ENCODE data around the gene MRPL20. TPM values are rescaled to one million over a fixed set of nuclear protein-coding genes. Genes with fewer than 3 reads are reported as not detected.

Gene MRPL20
- total and polyA plus RNA-seq, 12 donors = 98.9 to 276 (median 158) TPM

- no peak overlapping the region for H3K4me3 ChIP-seq
- peaks cover 4 to 5% of the 10 kb centered on the region in 2 donors for H3K4me1 ChIP-seq (replicated peaks in 1 of 2)
- WGBS, 4 donors = 23 to 39% (median 32%) methylated on average over 12 to 28 of the region's 28 CpGs
- no peaks in the 10 kb centered on the region for H3K36me3 ChIP-seq (replicated peaks in 1 of 2)
- no peaks in the 10 kb centered on the region for H3K9me3 ChIP-seq (replicated peaks in 1 of 3)
- peaks cover 20% of the 10 kb centered on the region for H3K27me3 ChIP-seq
- intact Hi-C loops (cut with DNase I) = no loop called here
- TF ChIP-seq CTCF (IDR thresholded peaks at IDR 0.05) (no peak), POLR2A (IDR thresholded peaks at IDR 0.05) (no peak)
- DNase-seq = no peak
- H3K27ac ChIP-seq = peak overlapping the region in 1 of 5 donors; percentile 45
Measured at GRCh38 chr1:1353389-1354151, 53.5 kb downstream of the MRPL20 start.

GRCh38 chr1:1352786-1353388 is 54.2 kb downstream of the MRPL20 start:
- Histone ChIP-seq H3K4me3 (no peak overlapping the region), H3K9me3 (replicated peaks in 1 of 3) (no peaks in the 10 kb centered on the region), H3K27ac (peak overlapping the region in 1 of 5 donors; percentile 45), H3K27me3 (peaks cover 20% of the 10 kb centered on the region), H3K4me1 (replicated peaks in 1 of 2) (peaks cover 8 to 10% of the 10 kb centered on the region in 2 donors), H3K36me3 (replicated peaks in 1 of 2) (no peaks in the 10 kb centered on the region)
- TF ChIP-seq POLR2A (IDR thresholded peaks at IDR 0.05) = no peak
- no peak for TF ChIP-seq CTCF (IDR thresholded peaks at IDR 0.05)
- DNase-seq = no peak
- 26 to 31% (median 30%) methylated on average over 3 to 5 of the region's 5 CpGs; no CpG with 5 or more reads in 1 of the 4 donors for WGBS, 4 donors
- intact Hi-C loops (cut with DNase I) = no loop called here

Other genes starting within 250 kb of the MRPL20 start
- not detected for gene TTLL10, start 233.4 kb downstream of the MRPL20 start, total RNA-seq
- under 1 TPM in 2 of 3 donors, not detected in 1; 0.32 to 0.44 TPM for gene TTLL10, start 233.4 kb downstream of the MRPL20 start, polyA plus RNA-seq
- gene TNFRSF18, start 200.7 kb downstream of the MRPL20 start, total RNA-seq = under 1 TPM in 3 of 9 donors, not detected in 6; 0.27 to 0.90 (median 0.39) TPM
- gene TNFRSF18, start 200.7 kb downstream of the MRPL20 start, polyA plus RNA-seq = 1 to 10 TPM in 1 of 3 donors, under 1 TPM in 1, not detected in 1; 0.64 to 1.5 TPM
- gene TNFRSF4, start 193.1 kb downstream of the MRPL20 start, total RNA-seq = 1 to 10 TPM in 4 of 9 donors, under 1 TPM in 4, not detected in 1; 0.32 to 2.7 (median 0.94) TPM
- 1 to 10 TPM in 2 of 3 donors, not detected in 1; 4.7 to 6.9 TPM for gene TNFRSF4, start 193.1 kb downstream of the MRPL20 start, polyA plus RNA-seq
- gene SDF4, start 175.3 kb downstream of the MRPL20 start, total RNA-seq = 100 to 1,000 TPM in 8 of 9 donors, 10 to 100 TPM in 1; 49.4 to 221 (median 165) TPM
- 100 to 1,000 TPM; 129 to 131 (median 130) TPM for gene SDF4, start 175.3 kb downstream of the MRPL20 start, polyA plus RNA-seq
- 10 to 100 TPM; 11.7 to 39.4 (median 19.7) TPM for gene B3GALT6, start 175.1 kb downstream of the MRPL20 start, total RNA-seq
- gene B3GALT6, start 175.1 kb downstream of the MRPL20 start, polyA plus RNA-seq = 10 to 100 TPM in 2 of 3 donors, 1 to 10 TPM in 1; 7.2 to 14.1 (median 10.3) TPM
- 1 to 10 TPM in 4 of 9 donors, under 1 TPM in 3, not detected in 2; 0.28 to 2.6 (median 1.1) TPM for gene C1QTNF12, start 160.6 kb downstream of the MRPL20 start, total RNA-seq
- gene C1QTNF12, start 160.6 kb downstream of the MRPL20 start, polyA plus RNA-seq = 1 to 10 TPM in 2 of 3 donors, not detected in 1; 3.0 to 4.3 TPM
- 10 to 100 TPM; 30.1 to 56.1 (median 44.2) TPM for gene UBE2J2, start 133.4 kb downstream of the MRPL20 start, total RNA-seq
- gene UBE2J2, start 133.4 kb downstream of the MRPL20 start, polyA plus RNA-seq = 10 to 100 TPM; 49.8 to 74.4 (median 55.2) TPM
- gene SCNN1D, start 126.9 kb downstream of the MRPL20 start, total RNA-seq = 10 to 100 TPM in 1 of 9 donors, 1 to 10 TPM in 8; 1.1 to 22.4 (median 3.7) TPM
- 10 to 100 TPM in 2 of 3 donors, under 1 TPM in 1; 0.18 to 53.6 (median 31.8) TPM for gene SCNN1D, start 126.9 kb downstream of the MRPL20 start, polyA plus RNA-seq
- 10 to 100 TPM; 18.1 to 81.5 (median 39.1) TPM for gene ACAP3, start 99.4 kb downstream of the MRPL20 start, total RNA-seq
- 100 to 1,000 TPM in 2 of 3 donors, 1 to 10 TPM in 1; 5.0 to 385 (median 138) TPM for gene ACAP3, start 99.4 kb downstream of the MRPL20 start, polyA plus RNA-seq
- gene PUSL1, start 98.7 kb downstream of the MRPL20 start, total RNA-seq = 10 to 100 TPM; 13.8 to 43.8 (median 24.1) TPM
- 10 to 100 TPM in 2 of 3 donors, 1 to 10 TPM in 1; 2.5 to 43.4 (median 32.2) TPM for gene PUSL1, start 98.7 kb downstream of the MRPL20 start, polyA plus RNA-seq
- 100 to 1,000 TPM in 2 of 9 donors, 10 to 100 TPM in 7; 53.0 to 129 (median 68.3) TPM for gene INTS11, start 82.6 kb downstream of the MRPL20 start, total RNA-seq
- gene INTS11, start 82.6 kb downstream of the MRPL20 start, polyA plus RNA-seq = 100 to 1,000 TPM in 2 of 3 donors, 10 to 100 TPM in 1; 87.7 to 601 (median 316) TPM
- gene CPTP, start 82.5 kb downstream of the MRPL20 start, total RNA-seq = 10 to 100 TPM; 10.5 to 53.0 (median 30.4) TPM
- 10 to 100 TPM in 2 of 3 donors, 1 to 10 TPM in 1; 2.9 to 45.8 (median 27.5) TPM for gene CPTP, start 82.5 kb downstream of the MRPL20 start, polyA plus RNA-seq
- gene TAS1R3, start 76.0 kb downstream of the MRPL20 start, total RNA-seq = under 1 TPM; 0.06 to 0.86 (median 0.52) TPM
- under 1 TPM; 0.05 to 0.72 (median 0.61) TPM for gene TAS1R3, start 76.0 kb downstream of the MRPL20 start, polyA plus RNA-seq
- gene DVL1, start 57.9 kb downstream of the MRPL20 start, total RNA-seq = 100 to 1,000 TPM in 3 of 9 donors, 10 to 100 TPM in 6; 55.8 to 137 (median 88.6) TPM
- gene DVL1, start 57.9 kb downstream of the MRPL20 start, polyA plus RNA-seq = 100 to 1,000 TPM in 2 of 3 donors, 1 to 10 TPM in 1; 4.0 to 279 (median 144) TPM
- 100 to 1,000 TPM in 1 of 9 donors, 10 to 100 TPM in 8; 17.5 to 104 (median 42.8) TPM for gene MXRA8, start 48.7 kb downstream of the MRPL20 start, total RNA-seq
- gene MXRA8, start 48.7 kb downstream of the MRPL20 start, polyA plus RNA-seq = 10 to 100 TPM in 2 of 3 donors, 1 to 10 TPM in 1; 8.4 to 90.3 (median 70.8) TPM
- gene AURKAIP1, start 32.1 kb downstream of the MRPL20 start, total RNA-seq = 100 to 1,000 TPM in 8 of 9 donors, 10 to 100 TPM in 1; 89.6 to 260 (median 155) TPM
- 100 to 1,000 TPM in 2 of 3 donors, 10 to 100 TPM in 1; 44.2 to 317 (median 226) TPM for gene AURKAIP1, start 32.1 kb downstream of the MRPL20 start, polyA plus RNA-seq
- gene CCNL2, start 8.0 kb downstream of the MRPL20 start, total RNA-seq = 100 to 1,000 TPM in 7 of 9 donors, 10 to 100 TPM in 2; 53.4 to 264 (median 165) TPM
- 100 to 1,000 TPM in 2 of 3 donors, 10 to 100 TPM in 1; 65.2 to 893 (median 593) TPM for gene CCNL2, start 8.0 kb downstream of the MRPL20 start, polyA plus RNA-seq
- 1 to 10 TPM in 5 of 9 donors, under 1 TPM in 4; 0.22 to 2.6 (median 1.4) TPM for gene ANKRD65, start 14.0 kb upstream of the MRPL20 start, total RNA-seq
- gene ANKRD65, start 14.0 kb upstream of the MRPL20 start, polyA plus RNA-seq = 1 to 10 TPM in 2 of 3 donors, under 1 TPM in 1; 0.53 to 3.4 (median 2.2) TPM
- 10 to 100 TPM in 8 of 9 donors, 1 to 10 TPM in 1; 4.7 to 49.0 (median 30.0) TPM for gene VWA1, start 28.4 kb upstream of the MRPL20 start, total RNA-seq
- gene VWA1, start 28.4 kb upstream of the MRPL20 start, polyA plus RNA-seq = 10 to 100 TPM in 2 of 3 donors, under 1 TPM in 1; 0.99 to 39.3 (median 25.9) TPM
- gene ATAD3C, start 42.4 kb upstream of the MRPL20 start, total RNA-seq = 1 to 10 TPM in 2 of 9 donors, under 1 TPM in 4, not detected in 3; under 0.01 to 1.4 (median 0.52) TPM
- 1 to 10 TPM in 1 of 3 donors, under 1 TPM in 2; 0.09 to 1.2 (median 0.72) TPM for gene ATAD3C, start 42.4 kb upstream of the MRPL20 start, polyA plus RNA-seq
- 10 to 100 TPM in 6 of 9 donors, 1 to 10 TPM in 3; 6.3 to 30.3 (median 11.2) TPM for gene ATAD3B, start 64.5 kb upstream of the MRPL20 start, total RNA-seq
- gene ATAD3B, start 64.5 kb upstream of the MRPL20 start, polyA plus RNA-seq = 100 to 1,000 TPM in 1 of 3 donors, 10 to 100 TPM in 1, 1 to 10 TPM in 1; 5.3 to 109 (median 48.4) TPM
- 10 to 100 TPM; 16.9 to 46.3 (median 29.0) TPM for gene ATAD3A, start 104.9 kb upstream of the MRPL20 start, total RNA-seq
- gene ATAD3A, start 104.9 kb upstream of the MRPL20 start, polyA plus RNA-seq = 10 to 100 TPM in 2 of 3 donors, 1 to 10 TPM in 1; 7.8 to 40.7 (median 25.1) TPM
- 1 to 10 TPM in 8 of 9 donors, under 1 TPM in 1; 0.95 to 7.0 (median 3.9) TPM for gene TMEM240, start 133.3 kb upstream of the MRPL20 start, total RNA-seq
- 10 to 100 TPM in 1 of 3 donors, 1 to 10 TPM in 1, not detected in 1; 5.5 to 12.4 TPM for gene TMEM240, start 133.3 kb upstream of the MRPL20 start, polyA plus RNA-seq
- 100 to 1,000 TPM in 5 of 9 donors, 10 to 100 TPM in 4; 50.1 to 219 (median 107) TPM for gene SSU72, start 167.6 kb upstream of the MRPL20 start, total RNA-seq
- 100 to 1,000 TPM in 2 of 3 donors, 10 to 100 TPM in 1; 84.2 to 132 (median 108) TPM for gene SSU72, start 167.6 kb upstream of the MRPL20 start, polyA plus RNA-seq
- 10 to 100 TPM in 8 of 9 donors, 1 to 10 TPM in 1; 9.4 to 73.6 (median 33.7) TPM for gene FNDC10, start 192.8 kb upstream of the MRPL20 start, total RNA-seq
- gene FNDC10, start 192.8 kb upstream of the MRPL20 start, polyA plus RNA-seq = 10 to 100 TPM in 2 of 3 donors, 1 to 10 TPM in 1; 2.0 to 40.1 (median 39.7) TPM
- gene MIB2, start 208.2 kb upstream of the MRPL20 start, total RNA-seq = 100 to 1,000 TPM in 2 of 9 donors, 10 to 100 TPM in 7; 25.5 to 158 (median 85.3) TPM
- 100 to 1,000 TPM in 2 of 3 donors, 1 to 10 TPM in 1; 1.3 to 608 (median 224) TPM for gene MIB2, start 208.2 kb upstream of the MRPL20 start, polyA plus RNA-seq
- gene MMP23B, start 224.9 kb upstream of the MRPL20 start, total RNA-seq = 10 to 100 TPM in 3 of 9 donors, 1 to 10 TPM in 6; 1.6 to 21.5 (median 7.8) TPM
- gene MMP23B, start 224.9 kb upstream of the MRPL20 start, polyA plus RNA-seq = 10 to 100 TPM in 1 of 3 donors, 1 to 10 TPM in 1, not detected in 1; 9.8 to 28.0 TPM